OCI-LY3 (cell line): ENCODE measurements around the gene HBP1.

Experiments used
- EZH2phosphoT487 ChIP-seq: fragments of 200-600 bp; shearing (Covaris generic); IDR thresholded peaks from 2 replicates; pipeline ENCODE4 v1.6.1; 2018; ENCODE audit warnings: antibody characterized with exemption, mixed run types, low read depth
- TF ChIP-seq, protein P1 (sequence below): fragments of 200-600, 300-600 bp; sonication (generic); IDR thresholded peaks from 2 replicates; pipeline ENCODE4 v1.5.1; 2014; ENCODE audit warnings: antibody characterized with exemption, low read length, low read depth

DNA sequence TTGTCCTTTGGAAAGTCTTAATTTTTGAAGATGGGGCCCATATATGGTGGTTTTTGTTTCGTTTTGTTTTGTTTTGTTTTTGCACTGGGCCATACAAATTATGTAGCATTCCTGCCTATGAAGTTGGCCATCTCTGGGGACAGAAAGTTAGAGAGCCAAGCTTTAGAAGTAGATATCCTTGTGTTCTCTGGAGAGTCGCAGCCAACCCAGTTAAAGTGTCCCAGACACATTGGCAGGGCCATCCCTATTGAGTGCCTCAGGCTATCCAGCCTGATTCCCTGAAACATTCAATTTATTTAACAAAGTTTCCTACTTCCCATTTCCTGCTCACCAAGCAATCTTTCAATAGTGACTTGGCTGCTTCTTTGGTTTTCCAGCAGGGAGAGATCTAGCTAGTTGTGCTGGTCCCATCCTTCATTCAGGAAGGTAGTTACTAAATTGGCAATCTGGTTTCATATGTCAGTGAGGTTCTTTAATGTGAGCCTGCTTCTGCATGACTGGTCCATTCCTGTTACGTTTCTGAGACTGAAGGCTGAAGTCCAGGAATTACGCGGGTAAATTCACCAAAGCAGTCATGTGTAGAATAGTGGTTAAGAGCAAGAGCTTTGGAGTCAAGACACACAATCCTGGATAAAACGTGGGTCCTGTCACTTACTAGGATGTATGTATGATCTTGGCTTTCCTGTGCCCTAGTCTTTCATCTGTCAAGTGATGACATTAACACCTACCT, 49.3 kb upstream of the HBP1 start:
- TF ChIP-seq, protein P1, sequence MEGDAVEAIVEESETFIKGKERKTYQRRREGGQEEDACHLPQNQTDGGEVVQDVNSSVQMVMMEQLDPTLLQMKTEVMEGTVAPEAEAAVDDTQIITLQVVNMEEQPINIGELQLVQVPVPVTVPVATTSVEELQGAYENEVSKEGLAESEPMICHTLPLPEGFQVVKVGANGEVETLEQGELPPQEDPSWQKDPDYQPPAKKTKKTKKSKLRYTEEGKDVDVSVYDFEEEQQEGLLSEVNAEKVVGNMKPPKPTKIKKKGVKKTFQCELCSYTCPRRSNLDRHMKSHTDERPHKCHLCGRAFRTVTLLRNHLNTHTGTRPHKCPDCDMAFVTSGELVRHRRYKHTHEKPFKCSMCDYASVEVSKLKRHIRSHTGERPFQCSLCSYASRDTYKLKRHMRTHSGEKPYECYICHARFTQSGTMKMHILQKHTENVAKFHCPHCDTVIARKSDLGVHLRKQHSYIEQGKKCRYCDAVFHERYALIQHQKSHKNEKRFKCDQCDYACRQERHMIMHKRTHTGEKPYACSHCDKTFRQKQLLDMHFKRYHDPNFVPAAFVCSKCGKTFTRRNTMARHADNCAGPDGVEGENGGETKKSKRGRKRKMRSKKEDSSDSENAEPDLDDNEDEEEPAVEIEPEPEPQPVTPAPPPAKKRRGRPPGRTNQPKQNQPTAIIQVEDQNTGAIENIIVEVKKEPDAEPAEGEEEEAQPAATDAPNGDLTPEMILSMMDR, result no peak
- no peak for TF ChIP-seq EZH2phosphoT487
